H1 (cell line): ENCODE results near the gene SYMPK. TPM values are rescaled to one million over a fixed set of nuclear protein-coding genes. Genes with fewer than 3 reads are reported as not detected.

Source experiments
- CTCF ChIA-PET: fragments of 300-600 bp; sonication (Branson Sonifier 250); formaldehyde crosslinking; loops from one replicate; lab custom pipeline; 2021; ENCODE audit not compliant: partially characterized antibody; lab: Charles Lee
- POLR2A ChIA-PET: fragments of 300-600 bp; sonication (Branson Sonifier 250); formaldehyde crosslinking; loops from one replicate; lab custom pipeline; 2021; ENCODE audit warnings: inconsistent platforms; ENCODE audit not compliant: partially characterized antibody; lab: Charles Lee
- DNase-seq, 2 experiments: peaks; one replicate each; pipeline versions ENCODE4 v3.0.0 to v3.0.0-alpha.2; 2010 to 2022; ENCODE audit warnings: low spot score in 2 of 2, low read depth in 1 of 2, mixed read lengths in 1 of 2
- FAIRE-seq: peaks from 2 replicates; lab custom pipeline; 2011; peaks lifted over from hg19 to GRCh38; lab: Jason Lieb, UNC
- H2AFZ ChIP-seq: 2 replicates; pipeline ENCODE4 v1.8.1; 2012; ENCODE audit warnings: low read length, inconsistent platforms
- H2AK5ac ChIP-seq: 2 replicates; pipeline ENCODE4 v1.6.1; 2013; ENCODE audit warnings: low read depth, low read length
- H2BK120ac ChIP-seq: replicated peaks from 2 replicates; pipeline ENCODE3; 2013; ENCODE audit warnings: low read depth, low read length, inconsistent platforms
- H2BK12ac ChIP-seq: 2 replicates; pipeline ENCODE4 v1.6.1; 2013; ENCODE audit warnings: low read depth, low read length
- H2BK15ac ChIP-seq: 2 replicates; pipeline ENCODE4 v1.6.1; 2013; ENCODE audit warnings: low read length
- H2BK20ac ChIP-seq: 2 replicates; pipeline ENCODE4 v1.6.1; 2013; ENCODE audit warnings: low read length
- H2BK5ac ChIP-seq: 2 replicates; pipeline ENCODE4 v1.6.1; 2013; ENCODE audit warnings: low read depth, low read length
- H3K14ac ChIP-seq: 2 replicates; pipeline ENCODE4 v1.6.1; 2013; ENCODE audit warnings: inconsistent platforms; ENCODE audit not compliant: insufficient read length
- H3K18ac ChIP-seq: 2 replicates; pipeline ENCODE4 v1.6.1; 2013; ENCODE audit warnings: low read length; ENCODE audit errors: extremely low read depth
- H3K23ac ChIP-seq: 2 replicates; pipeline ENCODE4 v1.6.1; 2013; ENCODE audit warnings: inconsistent platforms; ENCODE audit not compliant: insufficient read length
- H3K23me2 ChIP-seq: 2 replicates; pipeline ENCODE4 v1.6.1; 2013; ENCODE audit warnings: low read depth, low read length
- H3K27ac ChIP-seq: 2 replicates; pipeline ENCODE4 v1.6.1; 2011; ENCODE audit warnings: low read depth, low read length, inconsistent platforms
- H3K27me3 ChIP-seq, 4 experiments: replicated peaks in 1 of 4; 1 replicate in 1 of 4; 2 replicates in 3 of 4; pipeline versions ENCODE4 v1.6.1 to v1.8.1; 2011 to 2013; ENCODE audit warnings: low read length in 3 of 4, mild to moderate bottlenecking in 3 of 4, inconsistent platforms in 2 of 4, mixed read lengths in 2 of 4, moderate library complexity in 1 of 4; ENCODE audit not compliant: control insufficient read depth in 3 of 4, insufficient read depth in 3 of 4; ENCODE audit errors: extremely low read depth in 1 of 4
- H3K36me3 ChIP-seq, 4 experiments: 2 replicates each; pipeline versions ENCODE4 v1.6.1 to v1.8.1; 2011 to 2013; ENCODE audit warnings: mild to moderate bottlenecking in 4 of 4, low read length in 3 of 4, moderate library complexity in 2 of 4, control low read depth in 1 of 4, inconsistent platforms in 1 of 4; ENCODE audit not compliant: insufficient read depth in 4 of 4, control insufficient read depth in 2 of 4
- H3K4ac ChIP-seq: replicated peaks from 2 replicates; pipeline ENCODE3; 2013; ENCODE audit warnings: low read length, low read depth, mixed read lengths, inconsistent platforms; ENCODE audit not compliant: insufficient read length
- H3K4me1 ChIP-seq, 4 experiments: replicated peaks in 1 of 4; 1 replicate in 1 of 4; 2 replicates in 3 of 4; pipeline versions ENCODE4 v1.6.1 to v1.8.1; 2011 to 2013; ENCODE audit warnings: low read length in 3 of 4, inconsistent platforms in 2 of 4, mixed read lengths in 1 of 4; ENCODE audit not compliant: insufficient read depth in 4 of 4, control insufficient read depth in 3 of 4
- H3K4me2 ChIP-seq, 2 experiments: 2 replicates each; pipeline versions ENCODE4 v1.6.1 to v1.8.1; 2011 to 2013; ENCODE audit warnings: low read depth in 2 of 2, low read length in 2 of 2, control low read depth in 1 of 2, inconsistent platforms in 1 of 2, mild to moderate bottlenecking in 1 of 2; ENCODE audit not compliant: insufficient read depth in 1 of 2
- H3K4me3 ChIP-seq, 4 experiments: fragments of 200-600, 300-600 bp in 1 of 4; sonication (generic), shearing (Covaris generic), sonication (Bioruptor Twin) in 1 of 4; 2 replicates each; pipeline versions ENCODE4 v1.5.1 to v1.8.1; 2011 to 2016; ENCODE audit warnings: low read length in 4 of 4, low read depth in 3 of 4, control low read depth in 2 of 4, inconsistent platforms in 2 of 4, mild to moderate bottlenecking in 2 of 4, mixed read lengths in 1 of 4, moderate library complexity in 1 of 4; ENCODE audit not compliant: insufficient read depth in 2 of 4; ENCODE audit errors: extremely low read depth in 1 of 4
- H3K56ac ChIP-seq: replicated peaks from 2 replicates; pipeline ENCODE3; 2013; ENCODE audit warnings: low read depth, mild to moderate bottlenecking, mixed read lengths, low read length, inconsistent platforms; ENCODE audit not compliant: insufficient read length
- H3K79me1 ChIP-seq: 2 replicates; pipeline ENCODE4 v1.6.1; 2013; ENCODE audit warnings: low read depth, low read length, control low read depth
- H3K79me2 ChIP-seq, 2 experiments: 2 replicates each; pipeline versions ENCODE4 v1.6.1 to v1.8.1; 2012 to 2013; ENCODE audit warnings: low read length in 2 of 2, mild to moderate bottlenecking in 2 of 2, inconsistent platforms in 1 of 2; ENCODE audit not compliant: insufficient read depth in 2 of 2, control insufficient read depth in 1 of 2
- H3K9ac ChIP-seq, 4 experiments: replicated peaks in 1 of 4; 1 replicate in 1 of 4; 2 replicates in 3 of 4; pipeline versions ENCODE4 v1.6.1 to v1.8.1; 2011 to 2013; ENCODE audit warnings: low read depth in 3 of 4, low read length in 3 of 4, control low read depth in 2 of 4, mild to moderate bottlenecking in 2 of 4, moderate library complexity in 2 of 4, inconsistent platforms in 1 of 4; ENCODE audit errors: extremely low read depth in 1 of 4
- H3K9me3 ChIP-seq, 2 experiments: 2 replicates each; pipeline versions ENCODE4 v1.6.1 to v1.8.1; 2012 to 2013; ENCODE audit warnings: mild to moderate bottlenecking in 2 of 2, moderate library complexity in 2 of 2, control low read depth in 1 of 2, inconsistent platforms in 1 of 2, low read depth in 1 of 2, low read length in 1 of 2, mixed read lengths in 1 of 2; ENCODE audit not compliant: insufficient read depth in 2 of 2
- H4K20me1 ChIP-seq, 2 experiments: replicated peaks in 1 of 2; 2 replicates each; pipeline versions ENCODE3 to v1.8.1; 2011 to 2013; ENCODE audit warnings: inconsistent platforms in 2 of 2, low read length in 2 of 2, mild to moderate bottlenecking in 1 of 2; ENCODE audit not compliant: insufficient read depth in 2 of 2, control insufficient read depth in 1 of 2
- H4K5ac ChIP-seq: 2 replicates; pipeline ENCODE4 v1.6.1; 2013; ENCODE audit warnings: low read length, low read depth, mixed read lengths, inconsistent platforms; ENCODE audit not compliant: insufficient read length
- H4K8ac ChIP-seq: 2 replicates; pipeline ENCODE4 v1.8.0; 2013; ENCODE audit warnings: mild to moderate bottlenecking, moderate library complexity, low read length, inconsistent platforms; ENCODE audit not compliant: insufficient read depth; ENCODE audit errors: extremely low read depth
- H4K91ac ChIP-seq: replicated peaks from 2 replicates; pipeline ENCODE3; 2013; ENCODE audit warnings: low read length, mixed read lengths, inconsistent platforms; ENCODE audit not compliant: insufficient read length
- BRCA1 ChIP-seq: IDR thresholded peaks from 2 replicates; pipeline ENCODE4 v1.6.1; 2012; ENCODE audit warnings: low read depth, low read length, improper control_type of control experiment
- HDAC6 ChIP-seq: IDR thresholded peaks from one replicate; pipeline ENCODE4 v1.7.1; 2012; ENCODE audit warnings: low read depth, mild to moderate bottlenecking, inconsistent platforms, low read length, moderate library complexity
- NANOG ChIP-seq: IDR thresholded peaks from 2 replicates; pipeline ENCODE4 v1.6.1; 2011; ENCODE audit warnings: low read length, low read depth, mild to moderate bottlenecking, inconsistent platforms; ENCODE audit not compliant: insufficient read depth, poor library complexity, severe bottlenecking
- POLR2AphosphoS5 ChIP-seq: IDR thresholded peaks from 2 replicates; pipeline ENCODE4 v1.6.1; 2011; ENCODE audit warnings: low read depth, low read length
- RNF2 ChIP-seq: fragments of 200-900, 300-1000 bp; sonication (generic); IDR thresholded peaks from 2 replicates; pipeline ENCODE4 v1.7.1; 2016; ENCODE audit warnings: borderline replicate concordance, low read depth, mild to moderate bottlenecking, antibody characterized with exemption, low read length; ENCODE audit not compliant: poor library complexity, severe bottlenecking; ENCODE audit errors: missing control alignments
- WGBS, 2 experiments: shearing (Covaris generic) in 1 of 2; methylation state at CpG; one replicate each; pipeline versions ENCODE4 v1.1.6 to v1.1.7; 2013 to 2015; ENCODE audit warnings: low lambda C conversion rate in 2 of 2, mixed read lengths in 2 of 2, inconsistent platforms in 1 of 2, low coverage in 1 of 2, missing lambda C conversion rate in 1 of 2; ENCODE audit not compliant: insufficient replicate concordance in 2 of 2, insufficient coverage in 1 of 2, insufficient read length in 1 of 2; ENCODE audit errors: extremely low coverage in 1 of 2, missing lambda C conversion rate in 1 of 2; 5-methylcytosine and 5-hydroxymethylcytosine counted together
- polyA plus RNA-seq, 7 experiments: library from polyadenylated mRNA; depleted of rRNA in 3 of 7; stranded (reverse) in 5 of 7; unstranded in 2 of 7; fragments of >200 nt in 5 of 7; fragments of 200-250 nt in 2 of 7; gene quantifications; 1 replicate in 5 of 7; 2 replicates in 1 of 7; 4 replicates in 1 of 7; pipeline versions ENCODE4 v1.2.1 to v1.2.3, GENCODE V29; 2011 to 2013; ENCODE audit warnings: missing spikeins in 2 of 7, mixed read lengths in 2 of 7
- total RNA-seq: library from RNA; stranded (reverse); fragmentation: NEBNext Ultra II Directional; extraction: Animal tissue kit (Norgen Biotek cat#: 25700); gene quantifications from 2 replicates; pipeline ENCODE4 v1.2.1, GENCODE V29; 2021

Gene SYMPK
- total and polyA plus RNA-seq, 2 of the 8 experiments (the other 6 are each of a cell fraction or from before 2014, with no cell fraction given), result 93.6 to 99.5 TPM

- Histone ChIP-seq H3K4me3 (no peak overlapping the region), H3K14ac (no peak overlapping the region), H2BK12ac (no peak overlapping the region), H3K36me3 (peaks cover 0 to 11% (median 9%) of the 10 kb centered on the region in 4 experiments; a peak in 6 of 8 replicates), H4K20me1 (peaks cover 0 to 7% of the 10 kb centered on the region in 2 experiments), H2BK20ac (no peak overlapping the region), H4K8ac (no peak overlapping the region), H2BK5ac (no peak overlapping the region), H3K23me2 (peaks cover 4% of the 10 kb centered on the region; the same call in 1 of the 2 replicates), H3K4ac (no peak overlapping the region), H3K4me2 (no peak overlapping the region; a peak in 1 of 4 replicates), H3K4me1 (peaks cover 0 to 6% (median 4%) of the 10 kb centered on the region in 4 experiments; a peak in 3 of 7 replicates), H3K79me1 (peaks cover 10% of the 10 kb centered on the region), H2BK15ac (no peak overlapping the region), H2AK5ac (no peak overlapping the region), H3K27me3 (no peaks in the 10 kb centered on the region), H3K56ac (no peak overlapping the region), H3K18ac (no peak overlapping the region), H3K9ac (0 out of 7 replicates have a peak overlapping the region, but pooled peaks of 1 of the 4 experiments have one; percentile 4), H3K27ac (no peak overlapping the region), H3K23ac (no peak overlapping the region), H3K9me3 (no peaks in the 10 kb centered on the region), H3K79me2 (peaks cover 0 to 12% of the 10 kb centered on the region in 2 experiments; a peak in 2 of 4 replicates), H2AFZ (no peak overlapping the region), H4K91ac (no peak overlapping the region), H4K5ac (no peak overlapping the region), H2BK120ac (no peak overlapping the region)
- ChIA-PET CTCF (no interaction called here), POLR2A (interaction anchor here (1.3 to 4.3 kb wide), 4 partner anchors 11 to 102 kb away, joined by 3 to 27 read pairs (median 6); partner anchors contain the start of genes QPCTL, SIX5, SNRPD2 and SYMPK)
- FAIRE-seq (no peak), DNase-seq (no peak)
- TF ChIP-seq BRCA1, result no peak
- no peak for TF ChIP-seq POLR2AphosphoS5
- no peak for TF ChIP-seq NANOG
- TF ChIP-seq HDAC6, result no peak
- TF ChIP-seq RNF2, result no peak
- 69% methylated on average over 6 of the region's 6 CpGs; no CpG with 5 or more reads in 1 of the 2 experiments for WGBS, 2 experiments
Observed at GRCh38 chr19:45793876-45794275, 69.1 kb downstream of the SYMPK start.
